Lower lobe of right lung (tissue), 2 donors: ENCODE results near the gene SMCHD1. TPM values are rescaled to one million over a fixed set of nuclear protein-coding genes. Genes with fewer than 3 reads are reported as not detected.
"Not testable (repeated sequence)": the region's sequence is repeated elsewhere in the genome, so short reads cannot be mapped to it uniquely, and the experiment has no call there.

Experiments used
- ATAC-seq, 2 donors: fragments of 200-7000 bp; cut with Tn5 transposase; one replicate each; pipeline ENCODE4 v1.9.1; 2020 to 2022; ENCODE audit warnings: mild to moderate bottlenecking in 2 of 2, moderate library complexity in 2 of 2
- DNase-seq: peaks from one replicate; pipeline ENCODE4 v3.0.0-alpha.2; 2020
- H3K27ac ChIP-seq: fragments of 200-600 bp; one replicate; pipeline ENCODE4 v1.8.0; 2022
- H3K27me3 ChIP-seq: fragments of 200-600 bp; one replicate; pipeline ENCODE4 v1.8.0; 2022; ENCODE audit warnings: low read depth
- H3K36me3 ChIP-seq: fragments of 200-600 bp; one replicate; pipeline ENCODE4 v1.8.0; 2022; ENCODE audit warnings: mild to moderate bottlenecking
- H3K4me1 ChIP-seq: fragments of 200-600 bp; one replicate; pipeline ENCODE4 v1.8.0; 2022
- H3K4me3 ChIP-seq: fragments of 200-600 bp; one replicate; pipeline ENCODE4 v1.8.0; 2022; ENCODE audit warnings: mild to moderate bottlenecking
- H3K9me3 ChIP-seq: fragments of 200-600 bp; one replicate; pipeline ENCODE4 v1.8.0; 2022
- CTCF ChIP-seq: fragments of 200-600 bp; IDR thresholded peaks from one replicate; pipeline ENCODE4 v1.8.0; 2022; ENCODE audit warnings: antibody characterized with exemption, mild to moderate bottlenecking
- intact Hi-C: fragments of 100-400 bp; cut with DNase I; formaldehyde crosslinking; loops from one replicate; pipeline ENCODE4 v1.11.0; 2022
- total RNA-seq: library from RNA; stranded (reverse); fragmentation: NEBNext Ultra II Directional; extraction: Animal tissue kit (Norgen Biotek cat#: 25700); gene quantifications from one replicate; pipeline ENCODE4 v1.2.1, GENCODE V29; 2021
- donor health status: DM: no; HTN: yes; CAD: no; lungs with severe emphysema.

The SMCHD1 gene
- total RNA-seq, 1 donor from 2014 or later = 55.9 TPM

- peak overlapping the region; percentile 62 for H3K4me3 ChIP-seq
- no peak for TF ChIP-seq CTCF
- intact Hi-C loops = no loop called here
- peaks cover 10% of the 10 kb centered on the region for H3K36me3 ChIP-seq
- ATAC-seq (no peak), DNase-seq (no peak)
- peaks cover 40% of the 10 kb centered on the region for H3K27me3 ChIP-seq
- no peaks in the 10 kb centered on the region for H3K9me3 ChIP-seq
- peak overlapping the region; percentile 83 for H3K27ac ChIP-seq
- peaks cover 37% of the 10 kb centered on the region for H3K4me1 ChIP-seq
These were observed 193.0 kb downstream of the SMCHD1 start for GRCh38 chr18:2848247-2849246.

GRCh38 chr18:2850816-2851215 lies 195.3 kb downstream of the SMCHD1 start:
- no peak for TF ChIP-seq CTCF
- no peak for DNase-seq
- no peak overlapping the region for H3K27ac ChIP-seq
- H3K4me1 ChIP-seq = peaks cover 39% of the 10 kb centered on the region
- no peak overlapping the region for H3K4me3 ChIP-seq
- H3K9me3 ChIP-seq = no peaks in the 10 kb centered on the region
- peaks cover 39% of the 10 kb centered on the region for H3K27me3 ChIP-seq
- no peak for ATAC-seq
- intact Hi-C loops = no loop called here
- peaks cover 12% of the 10 kb centered on the region for H3K36me3 ChIP-seq

GRCh38 chr18:2851771-2852170 lies 196.2 kb downstream of the SMCHD1 start:
- Histone ChIP-seq H3K9me3 (no peaks in the 10 kb centered on the region), H3K4me3 (no peak overlapping the region), H3K4me1 (peaks cover 38% of the 10 kb centered on the region), H3K36me3 (peaks cover 12% of the 10 kb centered on the region), H3K27me3 (peaks cover 29% of the 10 kb centered on the region), H3K27ac (no peak overlapping the region)
- ATAC-seq (no peak), DNase-seq (no peak)
- intact Hi-C loops = no loop called here
- no peak for TF ChIP-seq CTCF

- intact Hi-C loops, DNase-seq: not testable (repeated sequence)
These were observed 196.9 kb downstream of the SMCHD1 start for GRCh38 chr18:2852460-2852859.

GRCh38 chr18:2853173-2853925 lies 197.8 kb downstream of the SMCHD1 start:
- peaks cover 36% of the 10 kb centered on the region for H3K4me1 ChIP-seq
- H3K27me3 ChIP-seq = peaks cover 17% of the 10 kb centered on the region
- peaks cover 12% of the 10 kb centered on the region for H3K36me3 ChIP-seq
- intact Hi-C loops = no loop called here
- TF ChIP-seq CTCF = no peak
- H3K27ac ChIP-seq = no peak overlapping the region
- ATAC-seq (no peak), DNase-seq (no peak)
- no peak overlapping the region for H3K4me3 ChIP-seq
- H3K9me3 ChIP-seq = no peaks in the 10 kb centered on the region

More at GRCh38 chr18:2852460-2852859, 196.9 kb downstream of the SMCHD1 start:
- Histone ChIP-seq H3K27me3 (peaks cover 25% of the 10 kb centered on the region), H3K36me3 (peaks cover 12% of the 10 kb centered on the region), H3K4me1 (peaks cover 39% of the 10 kb centered on the region)
- H3K9me3 ChIP-seq, H3K4me3 ChIP-seq, H3K27ac ChIP-seq, ATAC-seq: not testable (repeated sequence)
